Ovary (tissue), 3 donors: Measurements from ENCODE around the gene LRMDA.

ENCODE experiments used
- EP300 ChIP-seq: sonication (generic); formaldehyde crosslinking; IDR thresholded peaks from one replicate; pipeline ENCODE4 v1.6.1; 2017; ENCODE audit warnings: antibody characterized with exemption
- TF ChIP-seq, protein P1 (sequence below), 3 donors: fragments of 450-650 bp in 2 of 3; fragments of 200-600 bp in 1 of 3; IDR thresholded peaks; one replicate each; pipeline versions ENCODE4 v1.5.1 to v1.8.0; 2016 to 2022; ENCODE audit warnings: antibody characterized with exemption in 3 of 3, mild to moderate bottlenecking in 1 of 3
- donor health status: DM: no; HTN: no; CAD: no.

DNA sequence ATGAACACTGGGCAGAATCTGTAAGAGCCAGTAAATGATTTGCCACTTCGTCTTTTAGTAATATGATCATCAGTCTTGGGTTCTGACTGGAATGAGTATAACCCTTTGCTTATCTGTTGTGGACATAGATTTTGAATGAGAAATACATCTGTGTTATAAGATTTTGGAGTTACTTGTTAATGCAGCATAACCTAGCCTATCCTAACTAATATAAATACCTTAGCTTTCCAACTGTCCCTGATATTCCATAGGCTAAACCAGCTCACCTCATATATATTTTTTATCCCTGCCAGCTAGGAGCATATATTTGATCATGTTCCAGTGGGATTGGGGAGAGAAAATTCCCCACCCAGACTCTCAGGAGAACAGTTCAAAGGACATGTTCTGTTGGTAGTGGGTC lies 15.1 kb downstream of the LRMDA start:
- TF ChIP-seq, protein P1, sequence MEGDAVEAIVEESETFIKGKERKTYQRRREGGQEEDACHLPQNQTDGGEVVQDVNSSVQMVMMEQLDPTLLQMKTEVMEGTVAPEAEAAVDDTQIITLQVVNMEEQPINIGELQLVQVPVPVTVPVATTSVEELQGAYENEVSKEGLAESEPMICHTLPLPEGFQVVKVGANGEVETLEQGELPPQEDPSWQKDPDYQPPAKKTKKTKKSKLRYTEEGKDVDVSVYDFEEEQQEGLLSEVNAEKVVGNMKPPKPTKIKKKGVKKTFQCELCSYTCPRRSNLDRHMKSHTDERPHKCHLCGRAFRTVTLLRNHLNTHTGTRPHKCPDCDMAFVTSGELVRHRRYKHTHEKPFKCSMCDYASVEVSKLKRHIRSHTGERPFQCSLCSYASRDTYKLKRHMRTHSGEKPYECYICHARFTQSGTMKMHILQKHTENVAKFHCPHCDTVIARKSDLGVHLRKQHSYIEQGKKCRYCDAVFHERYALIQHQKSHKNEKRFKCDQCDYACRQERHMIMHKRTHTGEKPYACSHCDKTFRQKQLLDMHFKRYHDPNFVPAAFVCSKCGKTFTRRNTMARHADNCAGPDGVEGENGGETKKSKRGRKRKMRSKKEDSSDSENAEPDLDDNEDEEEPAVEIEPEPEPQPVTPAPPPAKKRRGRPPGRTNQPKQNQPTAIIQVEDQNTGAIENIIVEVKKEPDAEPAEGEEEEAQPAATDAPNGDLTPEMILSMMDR (IDR thresholded peaks at IDR 0.05), result no peak
- TF ChIP-seq EP300, result no peak
